Adrenal gland (tissue), 12 donors: ENCODE results near the gene UBTD2. TPM values are rescaled to one million over a fixed set of nuclear protein-coding genes. Genes with fewer than 3 reads are reported as not detected.

Experiments used
- DNase-seq, 7 donors: peaks; one replicate each; pipeline ENCODE4 v3.0.0-alpha.2; 2019 to 2020
- H3K27ac ChIP-seq, 5 donors: fragments of 200-600 bp; sonication (generic) in 4 of 5; 1 replicate in 3 of 5; 2 replicates in 2 of 5; pipeline versions ENCODE4 v1.5.1 to v1.8.0; 2016 to 2020; ENCODE audit warnings: mild to moderate bottlenecking in 1 of 5
- H3K27me3 ChIP-seq: fragments of 200-600 bp; 2 replicates; pipeline ENCODE4 v1.8.0; 2021
- H3K36me3 ChIP-seq, 2 donors: fragments of 200-600 bp; replicated peaks in 1 of 2; 1 replicate in 1 of 2; 2 replicates in 1 of 2; pipeline versions ENCODE4 v1.5.1 to v1.8.0; 2018 to 2022
- H3K4me1 ChIP-seq, 2 donors: fragments of 200-600 bp; replicated peaks in 1 of 2; 1 replicate in 1 of 2; 2 replicates in 1 of 2; pipeline versions ENCODE4 v1.5.1 to v1.8.0; 2018 to 2021
- H3K4me3 ChIP-seq, 4 donors: fragments of 200-600 bp; sonication (generic) in 3 of 4; one replicate each; pipeline ENCODE4 v1.5.1; 2016 to 2018
- H3K9me3 ChIP-seq, 3 donors: fragments of 200-600 bp; sonication (generic) in 1 of 3; replicated peaks in 1 of 3; 1 replicate in 2 of 3; 2 replicates in 1 of 3; pipeline versions ENCODE4 v1.5.1 to v1.8.0; 2016 to 2021
- CTCF ChIP-seq, 6 experiments: fragments of 450-650 bp in 4 of 6; fragments of 200-600 bp in 2 of 6; sonication (generic) in 1 of 6; IDR thresholded peaks; 1 replicate in 5 of 6; 2 replicates in 1 of 6; pipeline versions ENCODE4 v1.5.1 to v1.8.0; 2016 to 2021; ENCODE audit warnings: antibody characterized with exemption in 6 of 6, mild to moderate bottlenecking in 2 of 6, moderate library complexity in 1 of 6
- POLR2A ChIP-seq, 2 donors: fragments of 450-650 bp; IDR thresholded peaks; one replicate each; pipeline ENCODE4 v1.6.1; 2017; ENCODE audit warnings: antibody characterized with exemption in 2 of 2, mild to moderate bottlenecking in 2 of 2, moderate library complexity in 1 of 2
- WGBS, 4 donors: extraction: QIAGEN DNeasy Blood & Tissue Kit in 2 of 4; methylation state at CpG; one replicate each; pipeline versions ENCODE4 v1.1.5 to v1.1.7; 2013 to 2017; 5-methylcytosine and 5-hydroxymethylcytosine counted together
- intact Hi-C, 2 donors: fragments of 100-400 bp; cut with DNase I; formaldehyde crosslinking; loops; one replicate each; pipeline versions ENCODE4 v1.14.1 to v1.15.0; 2022 to 2023
- polyA plus RNA-seq, 3 donors: library from polyadenylated mRNA; stranded (reverse); fragments of 200-250 nt in 2 of 3; fragments of 350-450 nt in 1 of 3; fragmentation: Illumina TruSeq in 1 of 3; extraction: RNeasy Lipid Tissue Mini Kit (QIAGEN cat#74804) in 1 of 3; gene quantifications; one replicate each; pipeline ENCODE4 v1.2.3, GENCODE V29; 2013 to 2014
- total RNA-seq, 9 donors: library from RNA; depleted of rRNA in 4 of 9; stranded (reverse); fragments of >200 nt in 4 of 9; fragments of 120-200 nt in 1 of 9; fragmentation: NEBNext Ultra II Directional in 1 of 9; extraction: Animal tissue kit (Norgen Biotek cat#: 25700) in 1 of 9; gene quantifications; one replicate each; pipeline versions ENCODE4 v1.1.0 to v1.2.4, GENCODE V29; 2013 to 2023
- donor health status: healthy with polysubstance abuse.
- donor health status: Bipolar disorder and iron deficiency.
- donor health status: DM: yes; HTN: yes; CAD: no.
- donor health status: DM: no; HTN: no; CAD: no.
- donor health status: DM: no; HTN: no; CAD: no.
- donor health status: DM: yes; HTN: yes; CAD: no.

UBTD2 gene
- total and polyA plus RNA-seq, 12 donors: 8.2 to 24.7 (median 17.2) TPM

GRCh38 chr5:172274951-172275753 lies 8.4 kb downstream of the UBTD2 start:
- Histone ChIP-seq H3K36me3 (no peaks in the 10 kb centered on the region), H3K9me3 (no peaks in the 10 kb centered on the region), H3K27me3 (no peaks in the 10 kb centered on the region), H3K27ac (no peak overlapping the region), H3K4me3 (no peak overlapping the region), H3K4me1 (peaks cover 0 to 17% of the 10 kb centered on the region in 2 donors)
- whole genome bisulfite sequencing, 4 donors: 72 to 84% (median 76%) methylated on average over 14 of the region's 14 CpGs
- DNase-seq: no peak
- TF ChIP-seq CTCF (IDR thresholded peaks at IDR 0.05) (no peak), POLR2A (IDR thresholded peaks at IDR 0.05) (no peak)
- intact Hi-C loops: no loop called here

- intact Hi-C loops: no loop called here
- 74 to 80% (median 76%) methylated on average over 4 of the region's 4 CpGs for whole genome bisulfite sequencing, 4 donors
Measured at GRCh38 chr5:172267943-172268342, 15.6 kb downstream of the UBTD2 start.

GRCh38 chr5:172266676-172267092 lies 16.9 kb downstream of the UBTD2 start:
- DNase-seq: no peak
- H3K27ac ChIP-seq: no peak overlapping the region
- H3K4me3 ChIP-seq: no peak overlapping the region
- no peaks in the 10 kb centered on the region for H3K27me3 ChIP-seq
- TF ChIP-seq POLR2A (IDR thresholded peaks at IDR 0.05) (no peak), CTCF (IDR thresholded peaks at IDR 0.05) (no peak)
- intact Hi-C loops: no loop called here
- H3K4me1 ChIP-seq: peaks cover 0 to 7% of the 10 kb centered on the region in 2 donors
- no peaks in the 10 kb centered on the region for H3K9me3 ChIP-seq
- 87 to 98% (median 88%) methylated on average over 4 of the region's 4 CpGs for WGBS, 4 donors
- H3K36me3 ChIP-seq: no peaks in the 10 kb centered on the region

More at GRCh38 chr5:172267943-172268342, 15.6 kb downstream of the UBTD2 start:
- TF ChIP-seq CTCF (IDR thresholded peaks at IDR 0.05) (no peak), POLR2A (IDR thresholded peaks at IDR 0.05) (no peak)
- Histone ChIP-seq H3K9me3 (no peaks in the 10 kb centered on the region), H3K27me3 (no peaks in the 10 kb centered on the region), H3K36me3 (no peaks in the 10 kb centered on the region), H3K27ac (no peak overlapping the region), H3K4me1 (peaks cover 0 to 15% of the 10 kb centered on the region in 2 donors), H3K4me3 (no peak overlapping the region)
- DNase-seq: no peak

GRCh38 chr5:172266071-172266675 lies 17.4 kb downstream of the UBTD2 start:
- intact Hi-C loops: no loop called here
- WGBS, 4 donors: 83 to 89% (median 85%) methylated on average over 10 of the region's 10 CpGs
- TF ChIP-seq CTCF (IDR thresholded peaks at IDR 0.05) (no peak), POLR2A (IDR thresholded peaks at IDR 0.05) (no peak)
- Histone ChIP-seq H3K4me1 (peaks cover 0 to 10% of the 10 kb centered on the region in 2 donors), H3K4me3 (no peak overlapping the region), H3K9me3 (no peaks in the 10 kb centered on the region), H3K27me3 (no peaks in the 10 kb centered on the region), H3K36me3 (no peaks in the 10 kb centered on the region), H3K27ac (no peak overlapping the region)
- no peak for DNase-seq
